Suppressor macrophage (primary cell): ENCODE results near the gene MCM9.
"Not testable (repeated sequence)": the region's sequence is repeated elsewhere in the genome, so short reads cannot be mapped to it uniquely, and the experiment has no call there.

Experiments used
- DNase-seq, 4 experiments: peaks; one replicate each; pipeline ENCODE4 v3.0.0-alpha.2; 2020 to 2022

Gene MCM9

GRCh38 chr6:118862443-118862842, 72.5 kb downstream of the MCM9 start:
- no peak for DNase-seq

GRCh38 chr6:118860880-118861279, 74.1 kb downstream of the MCM9 start:
- DNase-seq = no peak

GRCh38 chr6:118860363-118860762, 74.6 kb downstream of the MCM9 start:
- no peak for DNase-seq

- peak in 2 of 4 experiments; percentile 8 to 17 for DNase-seq
Observed at GRCh38 chr6:118859517-118860064, 75.4 kb downstream of the MCM9 start.

- no peak for DNase-seq
Observed at GRCh38 chr6:118856301-118856700, 78.7 kb downstream of the MCM9 start.

- DNase-seq = no peak
Observed at GRCh38 chr6:118853408-118853807, 81.6 kb downstream of the MCM9 start.

GRCh38 chr6:118844915-118845314, 90.0 kb downstream of the MCM9 start:
- DNase-seq = no peak

GRCh38 chr6:118843685-118844390, 91.1 kb downstream of the MCM9 start:
- DNase-seq = no peak

- no peak for DNase-seq
Observed at GRCh38 chr6:118830691-118831090, 104.3 kb downstream of the MCM9 start.

GRCh38 chr6:118829817-118830478, 105.0 kb downstream of the MCM9 start:
- DNase-seq = no peak

GRCh38 chr6:118826096-118826495, 108.9 kb downstream of the MCM9 start:
- DNase-seq = no peak

GRCh38 chr6:118825661-118826060, 109.3 kb downstream of the MCM9 start:
- DNase-seq = no peak

GRCh38 chr6:118815495-118815894, 119.5 kb downstream of the MCM9 start:
- peak in 1 of 4 experiments; percentile 4 for DNase-seq

- DNase-seq = peak; percentile 10 to 54 (median 36)
Observed at GRCh38 chr6:118813775-118814174, 121.2 kb downstream of the MCM9 start.

GRCh38 chr6:118812970-118813369, 122.0 kb downstream of the MCM9 start:
- no peak for DNase-seq

GRCh38 chr6:118810420-118811027, 124.4 kb downstream of the MCM9 start:
- peak; percentile 15 to 43 (median 36) for DNase-seq

- DNase-seq = peak; percentile 27 to 62 (median 50)
Observed at GRCh38 chr6:118808793-118809638, 125.9 kb downstream of the MCM9 start.

GRCh38 chr6:118804091-118804490, 130.9 kb downstream of the MCM9 start:
- DNase-seq = no peak

- no peak for DNase-seq
Observed at GRCh38 chr6:118801257-118801656, 133.7 kb downstream of the MCM9 start.

GRCh38 chr6:118800394-118801071, 134.4 kb downstream of the MCM9 start:
- DNase-seq = peak; percentile 88 to 95 (median 90)

GRCh38 chr6:118799826-118800225, 135.1 kb downstream of the MCM9 start:
- DNase-seq = no peak

- not testable (repeated sequence) for DNase-seq
Observed at GRCh38 chr6:118796548-118796947, 138.4 kb downstream of the MCM9 start.
